HG03342 (cell line): ENCODE data around the gene C10orf105.

Source experiments
- ATAC-seq: cut with Tn5 transposase; IDR thresholded peaks from one replicate; pipeline ENCODE4 v1.9.1; 2021; ENCODE audit warnings: mild to moderate bottlenecking, moderate library complexity; ENCODE audit not compliant: unreplicated experiment

The C10orf105 gene

GRCh38 chr10:71719464-71720201 lies at the start of gene C10orf105:
Gene C10orf105 (minus strand): TSS chr10:71719778. CDS start chr10:71716337, 3,441 bp downstream.
- no peak for ATAC-seq

DNA sequence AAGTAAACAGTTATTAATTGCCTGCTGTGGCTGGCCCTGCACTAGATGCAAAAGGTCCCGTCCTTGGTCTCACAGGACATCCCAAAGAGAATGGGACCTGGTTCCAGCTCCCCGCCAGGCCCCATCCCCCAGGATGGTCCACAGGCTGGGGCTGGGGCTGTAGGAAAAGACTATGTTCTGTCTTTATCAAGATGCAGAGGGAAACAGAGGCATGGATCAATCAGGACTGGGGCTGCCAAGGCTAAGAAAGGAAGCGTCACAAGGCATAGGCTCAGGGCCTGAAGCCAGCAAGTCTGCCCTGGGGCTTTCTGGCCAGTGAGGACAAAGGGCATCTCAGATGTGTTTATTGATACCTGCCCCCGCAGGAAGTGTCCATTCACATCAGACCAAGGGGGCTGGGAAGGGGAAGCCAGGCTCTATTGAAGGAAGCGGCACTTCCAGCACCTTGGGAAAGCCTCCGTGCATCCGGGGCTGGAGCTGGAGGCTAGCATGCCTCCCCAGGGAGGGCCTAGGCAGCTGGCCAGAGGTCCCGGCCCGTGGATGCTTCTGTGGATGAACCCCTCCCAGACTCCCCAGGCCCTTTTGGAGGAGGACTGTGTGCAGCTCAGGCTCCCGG lies 48.0 kb upstream of the C10orf105 start:
- no peak for ATAC-seq

DNA sequence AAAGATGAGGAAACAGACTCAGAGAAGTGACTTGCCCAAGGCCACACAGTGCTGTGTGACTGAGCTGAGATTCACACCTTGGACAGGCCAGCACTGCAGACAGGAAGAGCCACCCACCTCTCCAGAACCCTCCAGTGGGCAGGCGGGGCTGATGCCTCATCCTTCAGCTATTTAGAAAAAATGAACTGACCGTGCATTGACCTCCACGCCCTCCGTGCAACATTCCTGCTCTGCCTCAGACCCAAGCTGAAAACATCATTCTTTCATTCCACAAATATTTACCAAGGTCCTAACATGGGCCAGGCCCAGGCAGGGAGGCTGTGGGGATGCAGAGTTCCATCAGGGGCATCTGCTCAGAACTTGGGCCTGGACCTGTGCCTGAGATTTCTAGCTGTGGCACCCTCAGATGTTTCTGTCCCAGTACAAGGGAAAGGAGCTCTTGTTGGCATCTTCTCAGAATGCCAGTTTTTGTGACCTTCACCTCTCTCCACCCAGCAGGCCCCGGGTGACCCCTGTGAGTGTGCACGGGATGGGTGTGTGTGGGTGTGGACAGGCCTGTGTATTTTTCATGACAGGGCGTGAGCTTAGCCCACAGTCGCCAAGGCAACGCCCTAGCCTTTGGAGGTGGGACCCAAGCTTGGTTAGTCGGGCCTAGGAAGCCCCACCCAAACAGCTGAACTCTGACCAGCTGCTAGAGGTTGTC lies 47.3 kb upstream of the C10orf105 start:
- ATAC-seq, result no peak

GRCh38 chr10:71765906-71766716 lies 46.5 kb upstream of the C10orf105 start:
- no peak for ATAC-seq

DNA sequence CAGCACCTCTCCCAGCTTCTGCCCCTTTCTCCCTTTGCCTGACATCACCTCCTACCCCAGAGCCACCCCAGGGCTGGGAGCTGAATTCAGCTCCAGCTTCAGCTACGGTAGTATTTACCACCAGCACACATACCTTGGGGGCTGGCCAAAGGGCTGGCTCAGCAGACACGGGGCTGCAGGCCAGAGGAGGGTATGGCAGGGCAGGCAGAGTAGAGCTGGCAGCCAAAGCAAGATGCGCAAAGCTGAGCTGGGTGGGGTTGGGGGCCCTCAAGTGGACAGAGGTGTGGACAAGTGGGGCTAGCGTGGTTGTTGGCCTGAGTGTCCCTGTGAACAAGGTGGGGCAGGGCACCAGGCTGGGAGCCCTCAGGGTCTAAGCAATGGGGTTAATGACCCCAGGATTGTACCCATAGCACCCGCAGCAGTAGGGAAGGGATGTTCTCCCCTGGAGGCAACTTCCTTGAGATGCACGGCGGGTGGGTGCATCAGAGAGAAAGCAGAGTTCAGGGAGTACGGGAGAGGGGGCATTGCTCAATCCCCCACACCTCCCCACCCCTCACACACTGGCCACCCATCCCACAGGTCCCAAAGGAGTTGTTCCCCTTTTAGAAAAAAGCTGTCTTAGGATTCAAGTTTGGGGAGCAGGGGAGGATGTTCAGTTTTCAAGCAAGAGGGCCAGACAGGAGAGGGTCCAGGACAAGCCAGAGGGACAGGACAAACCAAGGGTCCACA lies 45.8 kb upstream of the C10orf105 start:
- no peak for ATAC-seq

DNA sequence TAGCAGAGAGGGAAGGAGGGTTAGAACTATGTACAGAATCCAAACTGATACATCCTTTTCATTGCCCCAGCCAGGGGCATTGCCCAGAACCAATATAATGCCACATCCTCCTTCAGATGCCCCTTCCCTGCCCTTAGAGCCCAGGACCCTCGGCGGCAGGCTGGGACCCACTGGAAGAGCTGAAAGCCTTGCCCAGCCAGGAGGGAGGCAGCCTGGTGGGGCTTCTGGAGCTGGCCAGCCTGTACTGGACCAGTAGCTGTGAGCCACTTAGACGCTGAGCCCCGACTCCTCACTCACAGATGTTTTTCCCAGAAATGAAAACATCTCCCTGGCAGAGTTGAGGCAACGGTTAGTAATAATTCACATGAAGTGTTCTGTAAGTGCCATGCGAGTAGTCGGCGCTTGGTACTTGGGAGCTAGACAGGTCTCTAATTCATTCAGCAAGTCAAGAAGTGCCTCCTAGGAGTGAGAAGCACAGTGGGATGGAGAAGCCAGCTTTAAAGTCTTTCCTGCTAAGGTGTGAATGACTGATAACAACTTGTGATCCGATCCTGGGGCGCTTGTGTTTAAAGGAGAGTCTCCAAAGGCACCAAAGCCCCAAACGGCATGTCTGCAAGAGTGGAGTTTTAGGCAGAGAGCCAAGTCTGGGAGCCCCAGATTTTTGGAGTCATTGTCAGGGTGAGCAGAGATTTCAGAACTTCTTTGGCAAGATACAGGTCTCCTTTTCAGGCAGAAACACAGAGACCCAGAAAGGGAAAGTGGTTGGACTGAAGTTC lies 44.0 kb upstream of the C10orf105 start:
- ATAC-seq, result no peak

GRCh38 chr10:71762324-71762723 lies 42.7 kb upstream of the C10orf105 start:
- ATAC-seq, result no peak

GRCh38 chr10:71761541-71762113 lies 42.0 kb upstream of the C10orf105 start:
- no peak for ATAC-seq

GRCh38 chr10:71761105-71761511 lies 41.5 kb upstream of the C10orf105 start:
- ATAC-seq, result no peak

DNA sequence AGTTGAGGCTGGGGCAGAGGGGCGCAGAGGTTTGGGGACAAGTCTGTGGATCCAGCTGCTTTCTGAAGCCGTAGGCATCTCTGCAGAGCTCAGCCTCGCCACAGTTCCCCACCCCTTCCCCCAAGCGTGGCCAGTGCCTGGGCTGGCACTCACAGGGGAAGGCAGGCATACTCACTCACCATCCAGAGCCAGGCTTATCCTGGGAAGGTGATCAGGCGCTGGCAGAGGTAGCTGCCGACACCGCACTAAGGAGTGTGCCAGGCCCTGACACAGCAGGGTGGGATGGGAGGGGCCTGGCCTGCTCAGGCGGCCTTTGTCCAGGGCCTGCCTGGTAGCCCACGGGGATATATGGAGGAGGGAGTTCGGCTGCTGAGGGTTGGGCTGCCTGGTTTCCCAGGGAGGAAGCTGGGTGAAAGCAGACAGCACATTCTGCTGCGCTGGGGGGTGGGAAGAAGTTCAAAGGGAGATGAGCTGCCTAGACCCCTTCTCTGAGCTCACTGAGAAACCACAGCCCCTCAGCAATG lies 37.9 kb upstream of the C10orf105 start:
- ATAC-seq, result no peak

DNA sequence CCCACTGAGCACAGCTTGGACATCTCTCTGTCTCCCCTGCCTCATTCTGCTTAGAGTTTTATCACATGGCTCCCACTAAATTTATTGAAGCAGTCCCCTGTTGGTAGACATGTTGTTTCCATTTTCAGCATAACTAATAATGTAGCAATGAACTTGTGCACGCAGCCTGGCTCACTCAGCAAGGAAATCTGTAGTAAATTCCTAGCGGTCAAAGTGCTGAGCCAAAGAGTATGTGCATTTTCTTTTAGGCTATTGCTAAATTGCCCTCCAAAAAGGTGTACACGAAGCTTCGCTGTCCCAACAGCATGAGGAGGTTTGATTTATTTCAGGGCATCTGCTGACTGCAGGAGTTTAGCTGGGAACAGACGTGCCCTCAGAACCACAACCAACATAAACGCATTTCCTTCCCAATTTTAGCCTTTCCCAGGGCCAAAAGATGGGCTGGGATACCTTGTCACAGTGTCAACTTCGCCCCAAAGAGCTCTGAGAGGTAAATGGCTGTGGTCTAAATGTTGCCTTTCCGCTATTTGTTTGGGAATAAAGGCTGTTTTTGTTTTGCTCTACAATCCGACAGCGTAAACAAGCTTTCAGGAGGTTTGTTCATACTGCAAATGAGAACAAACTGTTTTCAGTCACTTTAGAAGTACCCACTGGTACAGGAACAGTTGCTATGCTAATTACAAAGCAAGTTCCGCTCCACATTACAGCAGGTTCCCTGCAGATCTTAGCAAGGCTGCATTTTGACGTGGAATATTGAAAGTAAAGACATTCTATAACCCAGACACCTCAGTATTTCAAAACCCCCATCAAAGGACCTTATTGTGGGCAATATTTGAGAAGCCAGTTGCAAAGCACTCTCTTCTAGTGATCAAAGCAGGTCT lies 37.0 kb upstream of the C10orf105 start:
- ATAC-seq, result no peak

- ATAC-seq, result no peak
Observed at GRCh38 chr10:71755179-71755879, 35.8 kb upstream of the C10orf105 start.

GRCh38 chr10:71754562-71754961 lies 35.0 kb upstream of the C10orf105 start:
- ATAC-seq, result no peak

GRCh38 chr10:71753960-71754505 lies 34.5 kb upstream of the C10orf105 start:
- no peak for ATAC-seq

- no peak for ATAC-seq
Observed at GRCh38 chr10:71753091-71753959, 33.7 kb upstream of the C10orf105 start.

DNA sequence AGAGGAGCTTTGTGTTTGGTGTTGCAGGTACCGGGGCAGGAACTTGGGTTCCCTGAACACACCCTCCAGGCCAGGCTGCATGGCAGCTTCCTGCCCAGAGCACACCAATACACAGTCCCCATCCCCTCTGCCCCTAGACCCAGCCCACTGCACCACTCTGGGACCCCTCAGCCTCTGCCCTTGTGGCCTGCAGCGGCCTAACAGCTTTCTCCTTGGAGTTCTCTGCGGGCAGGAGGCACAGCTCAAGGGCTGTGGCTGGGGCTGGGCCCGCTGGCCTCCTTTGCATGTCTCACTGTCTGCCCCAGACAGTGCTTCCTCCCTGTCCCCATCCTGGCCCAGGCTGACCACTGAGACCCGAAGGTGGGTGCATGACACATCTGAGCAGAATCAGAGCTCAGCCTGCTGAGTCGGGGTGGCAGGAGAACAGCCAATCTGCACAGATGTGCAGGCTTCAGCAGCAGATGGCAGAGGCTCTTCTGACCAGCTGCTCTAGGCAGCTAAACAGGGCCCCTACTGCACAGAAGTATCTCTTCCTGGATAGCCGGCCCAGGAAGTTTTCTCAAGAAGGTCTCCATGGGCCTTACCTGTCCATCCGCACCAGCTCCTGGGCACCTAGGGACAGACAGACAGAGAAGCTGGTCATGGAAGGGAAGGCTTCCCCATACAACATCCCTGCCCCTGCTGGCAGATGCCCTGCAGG lies 33.0 kb upstream of the C10orf105 start:
- no peak for ATAC-seq
